HG02970 (cell line): ENCODE data around the gene ZC3H8.
"Not testable (repeated sequence)": the region's sequence is repeated elsewhere in the genome, so short reads cannot be mapped to it uniquely, and the experiment has no call there.

Experiments
- ATAC-seq: cut with Tn5 transposase; IDR thresholded peaks from one replicate; pipeline ENCODE4 v1.9.1; 2021; ENCODE audit warnings: mild to moderate bottlenecking, moderate library complexity, moderate number of reproducible peaks; ENCODE audit not compliant: unreplicated experiment, low FRiP score

Gene ZC3H8

GRCh38 chr2:112260295-112260625, 5.4 kb upstream of the ZC3H8 start:
- no peak for ATAC-seq

GRCh38 chr2:112259509-112260294, 4.9 kb upstream of the ZC3H8 start:
- no peak for ATAC-seq

GRCh38 chr2:112257575-112257974, 2.7 kb upstream of the ZC3H8 start:
- ATAC-seq: no peak

GRCh38 chr2:112256654-112257053, 1.8 kb upstream of the ZC3H8 start:
- ATAC-seq: no peak

- ATAC-seq: no peak
Measured at GRCh38 chr2:112255875-112256274, 1.0 kb upstream of the ZC3H8 start.

GRCh38 chr2:112253261-112253815, 1.5 kb downstream of the ZC3H8 start:
- ATAC-seq: no peak

GRCh38 chr2:112251271-112251670, 3.6 kb downstream of the ZC3H8 start:
- ATAC-seq: no peak

GRCh38 chr2:112244854-112245253, 10.0 kb downstream of the ZC3H8 start:
- no peak for ATAC-seq

- ATAC-seq: no peak
Measured at GRCh38 chr2:112243233-112243632, 11.6 kb downstream of the ZC3H8 start.

- no peak for ATAC-seq
Measured at GRCh38 chr2:112242384-112242783, 12.5 kb downstream of the ZC3H8 start.

GRCh38 chr2:112239862-112240261, 15.0 kb downstream of the ZC3H8 start:
- no peak for ATAC-seq

GRCh38 chr2:112230371-112230770, 24.5 kb downstream of the ZC3H8 start:
- no peak for ATAC-seq

GRCh38 chr2:112229348-112229747, 25.5 kb downstream of the ZC3H8 start:
- no peak for ATAC-seq

GRCh38 chr2:112220831-112221230, 34.0 kb downstream of the ZC3H8 start:
- no peak for ATAC-seq

- ATAC-seq: no peak
Measured at GRCh38 chr2:112220186-112220585, 34.7 kb downstream of the ZC3H8 start.

GRCh38 chr2:112217854-112218253, 37.0 kb downstream of the ZC3H8 start:
- no peak for ATAC-seq

GRCh38 chr2:112216167-112216566, 38.7 kb downstream of the ZC3H8 start:
- no peak for ATAC-seq

GRCh38 chr2:112207905-112208304, 46.9 kb downstream of the ZC3H8 start:
- ATAC-seq: not testable (repeated sequence)

- ATAC-seq: no peak
Measured at GRCh38 chr2:112204411-112204810, 50.4 kb downstream of the ZC3H8 start.

GRCh38 chr2:112201696-112202430, 53.0 kb downstream of the ZC3H8 start:
- ATAC-seq: no peak

GRCh38 chr2:112199188-112199587, 55.7 kb downstream of the ZC3H8 start:
- no peak for ATAC-seq

- no peak for ATAC-seq
Measured at GRCh38 chr2:112198780-112199179, 56.1 kb downstream of the ZC3H8 start.
